ENCODE measurements around the gene PINK1.

The PINK1 gene

GRCh38 chr1:20633190-20634064 lies at the start of gene PINK1:
PINK1 (plus strand) TSS chr1:20633458; CDS start chr1:20633549, 91 bp downstream.
- peak within 1 kb of the TSS; percentile 73 to 93 (median 90) for H3K4me3 ChIP-seq (ENCODE audit: low read depth in 1 of 5, low read length in 5 of 5)
- H3K36me3 ChIP-seq (ENCODE audit: control insufficient read depth in 5 of 5, insufficient read depth in 5 of 5, low read length in 5 of 5): peaks cover 0 to 20% (median 16%) of the 10 kb centered on the region in 5 donors
- H3K9ac ChIP-seq (ENCODE audit: low read length in 5 of 5): peak within 1 kb of the TSS; percentile 57 to 96 (median 86)
- peaks cover 0 to 24% (median 21%) of the 10 kb centered on the region in 5 donors for H3K4me1 ChIP-seq (ENCODE audit: control insufficient read depth in 5 of 5, insufficient read depth in 5 of 5, low read length in 5 of 5)
- H3K9me3 ChIP-seq (ENCODE audit: control insufficient read depth in 5 of 5, low read length in 5 of 5): no peaks in the 10 kb centered on the region
- H3K27ac ChIP-seq (ENCODE audit: low read depth, low read length): peak within 1 kb of the TSS; percentile 86
- no peaks in the 10 kb centered on the region for H3K27me3 ChIP-seq (ENCODE audit: control insufficient read depth in 5 of 5, insufficient read depth in 4 of 5, low read length in 5 of 5)

GRCh38 chr1:20584890-20585289 lies 48.4 kb upstream of the PINK1 start:
- no peak overlapping the region for H3K27ac ChIP-seq (ENCODE audit: low read depth, low read length)
- no peak overlapping the region for H3K9ac ChIP-seq (ENCODE audit: low read length in 5 of 5)
- peaks cover 0 to 24% (median 21%) of the 10 kb centered on the region in 5 donors for H3K27me3 ChIP-seq (ENCODE audit: control insufficient read depth in 5 of 5, insufficient read depth in 4 of 5, low read length in 5 of 5)
- peaks cover 5 to 19% (median 13%) of the 10 kb centered on the region in 5 donors for H3K4me1 ChIP-seq (ENCODE audit: control insufficient read depth in 5 of 5, insufficient read depth in 5 of 5, low read length in 5 of 5)
- H3K9me3 ChIP-seq (ENCODE audit: control insufficient read depth in 5 of 5, low read length in 5 of 5): peaks cover 0 to 3% (median 0%) of the 10 kb centered on the region in 5 donors
- no peak overlapping the region for H3K4me3 ChIP-seq (ENCODE audit: low read depth in 1 of 5, low read length in 5 of 5)
- no peaks in the 10 kb centered on the region for H3K36me3 ChIP-seq (ENCODE audit: control insufficient read depth in 5 of 5, insufficient read depth in 5 of 5, low read length in 5 of 5)

- Histone ChIP-seq H3K9me3 (ENCODE audit: control insufficient read depth in 5 of 5, low read length in 5 of 5) (peaks cover 0 to 3% (median 0%) of the 10 kb centered on the region in 5 donors), H3K36me3 (ENCODE audit: control insufficient read depth in 5 of 5, insufficient read depth in 5 of 5, low read length in 5 of 5) (no peaks in the 10 kb centered on the region), H3K9ac (ENCODE audit: low read length in 5 of 5) (no peak overlapping the region), H3K27me3 (ENCODE audit: control insufficient read depth in 5 of 5, insufficient read depth in 4 of 5, low read length in 5 of 5) (peaks cover 0 to 30% (median 23%) of the 10 kb centered on the region in 5 donors), H3K4me3 (ENCODE audit: low read depth in 1 of 5, low read length in 5 of 5) (no peak overlapping the region), H3K27ac (ENCODE audit: low read depth, low read length) (no peak overlapping the region), H3K4me1 (ENCODE audit: control insufficient read depth in 5 of 5, insufficient read depth in 5 of 5, low read length in 5 of 5) (peaks cover 9 to 28% (median 22%) of the 10 kb centered on the region in 5 donors)
These were observed 46.2 kb upstream of the PINK1 start for GRCh38 chr1:20586953-20587660.

- Histone ChIP-seq H3K9ac (ENCODE audit: low read length in 5 of 5) (no peak overlapping the region), H3K4me1 (ENCODE audit: control insufficient read depth in 5 of 5, insufficient read depth in 5 of 5, low read length in 5 of 5) (peaks cover 9 to 28% (median 22%) of the 10 kb centered on the region in 5 donors), H3K27ac (ENCODE audit: low read depth, low read length) (no peak overlapping the region), H3K27me3 (ENCODE audit: control insufficient read depth in 5 of 5, insufficient read depth in 4 of 5, low read length in 5 of 5) (peaks cover 0 to 30% (median 23%) of the 10 kb centered on the region in 5 donors), H3K36me3 (ENCODE audit: control insufficient read depth in 5 of 5, insufficient read depth in 5 of 5, low read length in 5 of 5) (no peaks in the 10 kb centered on the region), H3K9me3 (ENCODE audit: control insufficient read depth in 5 of 5, low read length in 5 of 5) (peaks cover 0 to 3% (median 0%) of the 10 kb centered on the region in 5 donors), H3K4me3 (ENCODE audit: low read depth in 1 of 5, low read length in 5 of 5) (no peak overlapping the region)
These were observed 45.6 kb upstream of the PINK1 start for GRCh38 chr1:20587661-20588053.

GRCh38 chr1:20588634-20589225 lies 44.5 kb upstream of the PINK1 start, which contains the start of gene CDA:
CDA (plus strand) TSS chr1:20589097; CDS start chr1:20589130, 33 bp downstream.
- Histone ChIP-seq H3K9ac (ENCODE audit: low read length in 5 of 5) (peak within 1 kb of the TSS in 3 of 5 donors; percentile 12 to 56 (median 26)), H3K27ac (ENCODE audit: low read depth, low read length) (no peak within 1 kb of the TSS)

GRCh38 chr1:20589331-20590278 lies 43.7 kb upstream of the PINK1 start:
- Histone ChIP-seq H3K4me1 (ENCODE audit: control insufficient read depth in 5 of 5, insufficient read depth in 5 of 5, low read length in 5 of 5) (peaks cover 9 to 28% (median 22%) of the 10 kb centered on the region in 5 donors), H3K27ac (ENCODE audit: low read depth, low read length) (no peak overlapping the region), H3K9ac (ENCODE audit: low read length in 5 of 5) (peak overlapping the region in 3 of 5 donors; percentile 12 to 56 (median 26)), H3K4me3 (ENCODE audit: low read depth in 1 of 5, low read length in 5 of 5) (peak overlapping the region; percentile 1 to 57 (median 45)), H3K9me3 (ENCODE audit: control insufficient read depth in 5 of 5, low read length in 5 of 5) (peaks cover 0 to 3% (median 0%) of the 10 kb centered on the region in 5 donors), H3K36me3 (ENCODE audit: control insufficient read depth in 5 of 5, insufficient read depth in 5 of 5, low read length in 5 of 5) (no peaks in the 10 kb centered on the region), H3K27me3 (ENCODE audit: control insufficient read depth in 5 of 5, insufficient read depth in 4 of 5, low read length in 5 of 5) (peaks cover 6 to 30% (median 26%) of the 10 kb centered on the region in 5 donors)

More at GRCh38 chr1:20588634-20589225, 44.5 kb upstream of the PINK1 start, which contains the start of gene CDA:
- Histone ChIP-seq H3K4me3 (ENCODE audit: low read depth in 1 of 5, low read length in 5 of 5) (peak within 1 kb of the TSS; percentile 1 to 57 (median 45)), H3K9me3 (ENCODE audit: control insufficient read depth in 5 of 5, low read length in 5 of 5) (peaks cover 0 to 3% (median 0%) of the 10 kb centered on the region in 5 donors), H3K4me1 (ENCODE audit: control insufficient read depth in 5 of 5, insufficient read depth in 5 of 5, low read length in 5 of 5) (peaks cover 9 to 28% (median 22%) of the 10 kb centered on the region in 5 donors), H3K27me3 (ENCODE audit: control insufficient read depth in 5 of 5, insufficient read depth in 4 of 5, low read length in 5 of 5) (peaks cover 6 to 30% (median 26%) of the 10 kb centered on the region in 5 donors), H3K36me3 (ENCODE audit: control insufficient read depth in 5 of 5, insufficient read depth in 5 of 5, low read length in 5 of 5) (no peaks in the 10 kb centered on the region)

- Histone ChIP-seq H3K27ac (ENCODE audit: low read depth, low read length) (no peak overlapping the region), H3K27me3 (ENCODE audit: control insufficient read depth in 5 of 5, insufficient read depth in 4 of 5, low read length in 5 of 5) (peaks cover 6 to 30% (median 23%) of the 10 kb centered on the region in 5 donors), H3K9me3 (ENCODE audit: control insufficient read depth in 5 of 5, low read length in 5 of 5) (peaks cover 0 to 3% (median 0%) of the 10 kb centered on the region in 5 donors), H3K36me3 (ENCODE audit: control insufficient read depth in 5 of 5, insufficient read depth in 5 of 5, low read length in 5 of 5) (no peaks in the 10 kb centered on the region), H3K4me3 (ENCODE audit: low read depth in 1 of 5, low read length in 5 of 5) (no peak overlapping the region), H3K9ac (ENCODE audit: low read length in 5 of 5) (peak overlapping the region in 2 of 5 donors; percentile 6 to 27), H3K4me1 (ENCODE audit: control insufficient read depth in 5 of 5, insufficient read depth in 5 of 5, low read length in 5 of 5) (peaks cover 9 to 28% (median 22%) of the 10 kb centered on the region in 5 donors)
These were observed 42.9 kb upstream of the PINK1 start for GRCh38 chr1:20590306-20590777.

GRCh38 chr1:20593756-20594155 lies 39.5 kb upstream of the PINK1 start:
- no peak overlapping the region for H3K4me3 ChIP-seq (ENCODE audit: low read depth in 1 of 5, low read length in 5 of 5)
- H3K27ac ChIP-seq (ENCODE audit: low read depth, low read length): no peak overlapping the region
- no peaks in the 10 kb centered on the region for H3K36me3 ChIP-seq (ENCODE audit: control insufficient read depth in 5 of 5, insufficient read depth in 5 of 5, low read length in 5 of 5)
- no peak overlapping the region for H3K9ac ChIP-seq (ENCODE audit: low read length in 5 of 5)
- H3K9me3 ChIP-seq (ENCODE audit: control insufficient read depth in 5 of 5, low read length in 5 of 5): no peaks in the 10 kb centered on the region
- peaks cover 9 to 31% (median 28%) of the 10 kb centered on the region in 5 donors for H3K4me1 ChIP-seq (ENCODE audit: control insufficient read depth in 5 of 5, insufficient read depth in 5 of 5, low read length in 5 of 5)
- H3K27me3 ChIP-seq (ENCODE audit: control insufficient read depth in 5 of 5, insufficient read depth in 4 of 5, low read length in 5 of 5): peaks cover 6 to 16% (median 16%) of the 10 kb centered on the region in 5 donors
